ENCODE results near the gene IFT80.

GRCh38 chr3:160409812-160410610 is 11.0 kb upstream of the IFT80 start:
- no peak for TF ChIP-seq CTCF (IDR thresholded peaks at IDR 0.05)
- TF ChIP-seq POLR2A (IDR thresholded peaks at IDR 0.05): no peak

All from thyroid gland (tissue), 4 donors.